Measurements from ENCODE around the gene PNPT1. TPM values are rescaled to one million over a fixed set of nuclear protein-coding genes. Genes with fewer than 3 reads are reported as not detected.

PNPT1 gene
- total and polyA plus RNA-seq, 9 of the 15 experiments (the other 6 are each of a cell fraction or from before 2014, with no cell fraction given), result 46.5 to 104 (median 62.7) TPM

DNA sequence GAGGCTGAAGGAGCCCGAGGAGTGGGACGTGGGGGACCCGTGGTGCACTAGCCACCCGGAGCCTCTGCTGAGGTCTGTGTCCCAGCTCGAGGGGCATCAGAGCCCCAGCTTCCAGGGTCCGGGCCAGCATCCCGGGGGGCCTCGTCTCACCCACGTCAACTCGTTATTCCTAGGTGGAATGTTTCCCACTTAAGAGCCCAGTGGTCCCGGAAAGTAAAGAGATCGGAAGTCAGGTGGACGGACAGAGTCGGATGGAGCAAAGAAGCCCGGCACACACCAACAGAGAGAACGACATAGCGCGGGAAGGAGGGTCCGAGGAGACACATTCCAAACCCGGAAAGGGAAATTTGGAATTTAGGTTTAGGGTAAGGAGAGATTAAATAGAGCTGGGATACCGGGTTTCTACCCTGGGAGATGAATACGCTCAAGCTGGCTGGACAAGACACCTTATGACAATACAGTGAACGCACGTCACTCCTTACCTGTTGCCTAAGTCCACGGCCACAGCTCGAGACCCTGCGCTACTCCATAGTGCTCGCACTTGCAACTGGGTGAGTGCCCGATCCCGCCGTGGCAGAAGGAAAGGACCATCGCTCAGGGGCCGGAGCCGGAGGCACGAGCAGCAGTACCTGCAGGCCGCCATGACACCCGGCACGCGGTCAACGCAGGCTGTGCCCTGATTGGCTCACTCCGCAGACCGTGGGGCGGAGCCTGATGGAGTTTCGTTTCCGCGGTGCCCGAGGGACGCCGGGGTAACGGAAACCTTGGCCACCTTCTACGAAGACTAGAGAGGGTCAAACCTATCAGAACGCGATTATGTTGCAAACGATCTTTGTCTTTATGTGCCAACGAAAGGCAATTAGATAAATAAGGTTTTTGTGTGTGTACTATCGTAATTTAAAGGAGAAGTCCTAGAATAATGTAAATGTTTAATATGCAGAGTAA is at the start of gene PNPT1 (continued):
- TF ChIP-seq ZBTB5 (IDR thresholded peaks at IDR 0.05), result no peak
- no peak for TF ChIP-seq ZNF274 (IDR thresholded peaks at IDR 0.05; ENCODE audit: borderline replicate concordance, low read depth, low read length)
- TF ChIP-seq, protein P1, sequence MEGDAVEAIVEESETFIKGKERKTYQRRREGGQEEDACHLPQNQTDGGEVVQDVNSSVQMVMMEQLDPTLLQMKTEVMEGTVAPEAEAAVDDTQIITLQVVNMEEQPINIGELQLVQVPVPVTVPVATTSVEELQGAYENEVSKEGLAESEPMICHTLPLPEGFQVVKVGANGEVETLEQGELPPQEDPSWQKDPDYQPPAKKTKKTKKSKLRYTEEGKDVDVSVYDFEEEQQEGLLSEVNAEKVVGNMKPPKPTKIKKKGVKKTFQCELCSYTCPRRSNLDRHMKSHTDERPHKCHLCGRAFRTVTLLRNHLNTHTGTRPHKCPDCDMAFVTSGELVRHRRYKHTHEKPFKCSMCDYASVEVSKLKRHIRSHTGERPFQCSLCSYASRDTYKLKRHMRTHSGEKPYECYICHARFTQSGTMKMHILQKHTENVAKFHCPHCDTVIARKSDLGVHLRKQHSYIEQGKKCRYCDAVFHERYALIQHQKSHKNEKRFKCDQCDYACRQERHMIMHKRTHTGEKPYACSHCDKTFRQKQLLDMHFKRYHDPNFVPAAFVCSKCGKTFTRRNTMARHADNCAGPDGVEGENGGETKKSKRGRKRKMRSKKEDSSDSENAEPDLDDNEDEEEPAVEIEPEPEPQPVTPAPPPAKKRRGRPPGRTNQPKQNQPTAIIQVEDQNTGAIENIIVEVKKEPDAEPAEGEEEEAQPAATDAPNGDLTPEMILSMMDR (IDR thresholded peaks at IDR 0.05 in 2 of 3, conservative IDR thresholded peaks at IDR 0.05 in 1 of 3; ENCODE audit: insufficient read depth in 2 of 3, low read depth in 1 of 3, low read length in 3 of 3), result no peak
- TF ChIP-seq REST (IDR thresholded peaks at IDR 0.05; ENCODE audit: borderline replicate concordance), result no peak
- TF ChIP-seq REST (CRISPR knock-in tag; IDR thresholded peaks at IDR 0.05; ENCODE audit: low read depth), result no peak
- peak; percentile 78 for TF ChIP-seq HMGN3 (IDR thresholded peaks at IDR 0.05; ENCODE audit: borderline replicate concordance, extremely low read depth, insufficient read length, low read depth, low read length)
- no peak for TF ChIP-seq CHD4 (IDR thresholded peaks at IDR 0.05; ENCODE audit: insufficient read depth, insufficient replicate concordance, low read depth, low read length, poor library complexity, severe bottlenecking)
- TF ChIP-seq, protein P2, sequence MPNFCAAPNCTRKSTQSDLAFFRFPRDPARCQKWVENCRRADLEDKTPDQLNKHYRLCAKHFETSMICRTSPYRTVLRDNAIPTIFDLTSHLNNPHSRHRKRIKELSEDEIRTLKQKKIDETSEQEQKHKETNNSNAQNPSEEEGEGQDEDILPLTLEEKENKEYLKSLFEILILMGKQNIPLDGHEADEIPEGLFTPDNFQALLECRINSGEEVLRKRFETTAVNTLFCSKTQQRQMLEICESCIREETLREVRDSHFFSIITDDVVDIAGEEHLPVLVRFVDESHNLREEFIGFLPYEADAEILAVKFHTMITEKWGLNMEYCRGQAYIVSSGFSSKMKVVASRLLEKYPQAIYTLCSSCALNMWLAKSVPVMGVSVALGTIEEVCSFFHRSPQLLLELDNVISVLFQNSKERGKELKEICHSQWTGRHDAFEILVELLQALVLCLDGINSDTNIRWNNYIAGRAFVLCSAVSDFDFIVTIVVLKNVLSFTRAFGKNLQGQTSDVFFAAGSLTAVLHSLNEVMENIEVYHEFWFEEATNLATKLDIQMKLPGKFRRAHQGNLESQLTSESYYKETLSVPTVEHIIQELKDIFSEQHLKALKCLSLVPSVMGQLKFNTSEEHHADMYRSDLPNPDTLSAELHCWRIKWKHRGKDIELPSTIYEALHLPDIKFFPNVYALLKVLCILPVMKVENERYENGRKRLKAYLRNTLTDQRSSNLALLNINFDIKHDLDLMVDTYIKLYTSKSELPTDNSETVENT (CRISPR knock-in tag; IDR thresholded peaks at IDR 0.05), result peak; percentile 63; the same call in 1 of the 2 replicates
- TF ChIP-seq BRCA1 (IDR thresholded peaks at IDR 0.05), result no peak
- no peak for TF ChIP-seq BRCA1 (CRISPR knock-in tag; IDR thresholded peaks at IDR 0.05)
- no peak for TF ChIP-seq ZNF764 (CRISPR knock-in tag; IDR thresholded peaks at IDR 0.05; ENCODE audit: low read depth)

Measured in K562 (cell line).